IMR-90 (cell line): ENCODE measurements around the gene GANC.

Experiments
- CTCF ChIP-seq: conservative IDR thresholded peaks from 2 replicates; pipeline ENCODE4 v1.5.1; 2012; ENCODE audit warnings: mild to moderate bottlenecking, low read depth, low read length, improper control_type of control experiment
- FOS ChIP-seq: fragments of 150-350 bp; IDR thresholded peaks from 2 replicates; pipeline ENCODE4 v1.6.1; 2016; ENCODE audit warnings: low read depth, low read length
- POLR2A ChIP-seq: IDR thresholded peaks from 2 replicates; pipeline ENCODE4 v1.6.1; 2012; ENCODE audit warnings: mild to moderate bottlenecking, low read depth, low read length
- RAD21 ChIP-seq: IDR thresholded peaks from 2 replicates; pipeline ENCODE4 v1.6.1; 2012; ENCODE audit warnings: low read length, improper control_type of control experiment
- RCOR1 ChIP-seq: IDR thresholded peaks from 2 replicates; pipeline ENCODE4 v1.6.1; 2012; ENCODE audit warnings: mild to moderate bottlenecking, low read length, improper control_type of control experiment; ENCODE audit not compliant: insufficient replicate concordance

- TF ChIP-seq POLR2A (no peak), RAD21 (no peak), CTCF (no peak), FOS (no peak), RCOR1 (no peak)
Observed at GRCh38 chr15:42331235-42331634, 58.2 kb downstream of the GANC start.
